Measurements from ENCODE around the gene RABEP2. TPM values are rescaled to one million over a fixed set of nuclear protein-coding genes. Genes with fewer than 3 reads are reported as not detected.

Gene RABEP2
- total and polyA plus RNA-seq, 9 of the 15 experiments (the other 6 are each of a cell fraction or from before 2014, with no cell fraction given), result 0.15 to 13.4 (median 3.5) TPM

DNA sequence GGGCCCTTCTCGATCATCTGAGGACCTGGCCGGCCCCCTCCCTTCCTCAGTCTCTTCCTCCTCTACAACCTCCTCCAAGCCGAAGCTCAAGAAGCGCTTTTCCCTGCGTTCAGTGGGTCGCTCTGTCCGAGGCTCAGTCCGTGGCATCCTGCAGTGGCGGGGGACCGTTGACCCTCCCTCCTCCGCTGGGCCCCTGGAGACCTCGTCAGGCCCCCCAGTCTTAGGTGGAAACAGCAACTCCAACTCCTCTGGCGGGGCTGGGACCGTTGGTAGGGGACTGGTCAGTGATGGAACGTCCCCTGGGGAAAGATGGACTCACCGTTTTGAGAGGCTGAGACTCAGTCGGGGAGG, 58.6 kb downstream of the RABEP2 start (continued):
- TF ChIP-seq, protein P1, sequence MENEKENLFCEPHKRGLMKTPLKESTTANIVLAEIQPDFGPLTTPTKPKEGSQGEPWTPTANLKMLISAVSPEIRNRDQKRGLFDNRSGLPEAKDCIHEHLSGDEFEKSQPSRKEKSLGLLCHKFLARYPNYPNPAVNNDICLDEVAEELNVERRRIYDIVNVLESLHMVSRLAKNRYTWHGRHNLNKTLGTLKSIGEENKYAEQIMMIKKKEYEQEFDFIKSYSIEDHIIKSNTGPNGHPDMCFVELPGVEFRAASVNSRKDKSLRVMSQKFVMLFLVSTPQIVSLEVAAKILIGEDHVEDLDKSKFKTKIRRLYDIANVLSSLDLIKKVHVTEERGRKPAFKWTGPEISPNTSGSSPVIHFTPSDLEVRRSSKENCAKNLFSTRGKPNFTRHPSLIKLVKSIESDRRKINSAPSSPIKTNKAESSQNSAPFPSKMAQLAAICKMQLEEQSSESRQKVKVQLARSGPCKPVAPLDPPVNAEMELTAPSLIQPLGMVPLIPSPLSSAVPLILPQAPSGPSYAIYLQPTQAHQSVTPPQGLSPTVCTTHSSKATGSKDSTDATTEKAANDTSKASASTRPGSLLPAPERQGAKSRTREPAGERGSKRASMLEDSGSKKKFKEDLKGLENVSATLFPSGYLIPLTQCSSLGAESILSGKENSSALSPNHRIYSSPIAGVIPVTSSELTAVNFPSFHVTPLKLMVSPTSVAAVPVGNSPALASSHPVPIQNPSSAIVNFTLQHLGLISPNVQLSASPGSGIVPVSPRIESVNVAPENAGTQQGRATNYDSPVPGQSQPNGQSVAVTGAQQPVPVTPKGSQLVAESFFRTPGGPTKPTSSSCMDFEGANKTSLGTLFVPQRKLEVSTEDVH (IDR thresholded peaks at IDR 0.05; ENCODE audit: low read depth, partially characterized antibody), result no peak
- TF ChIP-seq, protein P2, sequence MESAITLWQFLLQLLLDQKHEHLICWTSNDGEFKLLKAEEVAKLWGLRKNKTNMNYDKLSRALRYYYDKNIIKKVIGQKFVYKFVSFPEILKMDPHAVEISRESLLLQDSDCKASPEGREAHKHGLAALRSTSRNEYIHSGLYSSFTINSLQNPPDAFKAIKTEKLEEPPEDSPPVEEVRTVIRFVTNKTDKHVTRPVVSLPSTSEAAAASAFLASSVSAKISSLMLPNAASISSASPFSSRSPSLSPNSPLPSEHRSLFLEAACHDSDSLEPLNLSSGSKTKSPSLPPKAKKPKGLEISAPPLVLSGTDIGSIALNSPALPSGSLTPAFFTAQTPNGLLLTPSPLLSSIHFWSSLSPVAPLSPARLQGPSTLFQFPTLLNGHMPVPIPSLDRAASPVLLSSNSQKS (CRISPR knock-in tag; IDR thresholded peaks at IDR 0.05), result no peak
- TF ChIP-seq PCBP1 (IDR thresholded peaks at IDR 0.05; ENCODE audit: low read depth, low read length, poor library complexity, severe bottlenecking) (no peak), CC2D1A (IDR thresholded peaks at IDR 0.05) (no peak), ELF2 (CRISPR knock-in tag; IDR thresholded peaks at IDR 0.05) (no peak), TCFL5 (CRISPR knock-in tag; conservative IDR thresholded peaks at IDR 0.05) (no peak), ETS2 (tag; IDR thresholded peaks at IDR 0.05; ENCODE audit: borderline replicate concordance, poor library complexity, severe bottlenecking) (no peak)
- TF ChIP-seq, protein P3, sequence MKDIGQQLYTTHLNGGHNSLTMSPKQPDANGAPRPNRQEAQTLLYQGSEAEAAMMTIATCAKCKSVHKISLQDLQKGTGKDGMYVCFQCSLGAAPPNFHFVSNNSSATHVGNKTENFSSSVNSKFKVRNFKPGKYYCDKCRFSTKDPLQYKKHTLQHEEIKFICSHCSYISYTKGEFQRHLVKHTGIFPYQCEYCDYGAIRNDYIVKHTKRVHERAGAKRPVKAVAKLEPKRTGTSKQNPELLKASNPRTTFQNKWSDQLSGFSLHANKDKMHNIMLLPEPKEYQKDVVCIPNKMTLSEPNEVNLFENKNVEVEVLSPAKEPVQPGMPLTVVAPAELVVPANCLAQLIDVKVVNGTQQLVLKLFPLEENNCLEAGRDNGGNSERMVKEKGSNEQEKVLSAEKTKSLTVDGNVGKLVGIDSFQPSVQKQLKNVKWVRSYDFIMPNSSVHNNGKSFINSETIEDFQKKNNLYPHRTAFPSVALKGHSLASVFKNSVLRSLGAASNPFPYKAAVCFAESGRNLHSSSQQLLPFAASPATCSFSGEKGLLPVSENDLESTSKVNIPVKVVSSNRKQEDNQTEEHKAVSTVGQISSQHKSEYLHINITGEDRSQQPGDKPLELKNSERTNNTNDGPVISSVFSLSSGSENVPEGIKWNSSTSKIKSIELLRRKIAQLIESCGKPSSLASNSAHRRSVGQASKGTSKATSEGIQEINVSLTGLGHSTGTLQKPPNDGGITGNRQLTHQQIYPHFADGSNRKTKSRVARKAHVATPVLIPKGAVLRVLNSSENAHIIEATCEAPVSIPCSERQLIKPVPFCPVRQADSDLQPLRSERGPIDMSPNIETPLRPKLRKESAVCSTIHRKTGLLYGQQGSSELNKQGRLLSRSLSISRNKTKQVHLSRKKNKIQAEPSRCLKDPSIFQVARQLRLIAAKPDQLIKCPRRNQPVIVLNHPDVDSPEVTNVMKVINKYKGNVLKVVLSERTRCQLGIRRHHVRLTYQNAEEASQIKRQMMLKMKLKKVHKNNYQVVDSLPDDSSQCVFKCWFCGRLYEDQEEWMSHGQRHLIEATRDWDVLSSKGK (CRISPR knock-in tag; IDR thresholded peaks at IDR 0.05), result no peak
